PFSK-1 (cell line): ENCODE results near the gene HIRIP3.

Experiments used
- FOXP2 ChIP-seq: optimal IDR thresholded peaks from 2 replicates; pipeline ENCODE3; 2011; ENCODE audit warnings: borderline replicate concordance, control low read depth, inconsistent platforms; ENCODE audit not compliant: insufficient read depth; ENCODE audit errors: extremely low read length, extremely low read depth
- POLR2AphosphoS5 ChIP-seq: IDR thresholded peaks from 2 replicates; pipeline ENCODE4 v1.6.1; 2012; ENCODE audit warnings: low read depth, mild to moderate bottlenecking, control low read depth, low read length, moderate library complexity
- TF ChIP-seq, protein P1 (sequence below), 2 experiments: IDR thresholded peaks; 2 replicates each; pipeline versions ENCODE4 v1.6.1 to v1.8.0; 2011 to 2012; ENCODE audit warnings: low read depth in 2 of 2, low read length in 2 of 2, control low read depth in 1 of 2, inconsistent platforms in 1 of 2, mild to moderate bottlenecking in 1 of 2, moderate library complexity in 1 of 2; ENCODE audit not compliant: insufficient read depth in 1 of 2

DNA sequence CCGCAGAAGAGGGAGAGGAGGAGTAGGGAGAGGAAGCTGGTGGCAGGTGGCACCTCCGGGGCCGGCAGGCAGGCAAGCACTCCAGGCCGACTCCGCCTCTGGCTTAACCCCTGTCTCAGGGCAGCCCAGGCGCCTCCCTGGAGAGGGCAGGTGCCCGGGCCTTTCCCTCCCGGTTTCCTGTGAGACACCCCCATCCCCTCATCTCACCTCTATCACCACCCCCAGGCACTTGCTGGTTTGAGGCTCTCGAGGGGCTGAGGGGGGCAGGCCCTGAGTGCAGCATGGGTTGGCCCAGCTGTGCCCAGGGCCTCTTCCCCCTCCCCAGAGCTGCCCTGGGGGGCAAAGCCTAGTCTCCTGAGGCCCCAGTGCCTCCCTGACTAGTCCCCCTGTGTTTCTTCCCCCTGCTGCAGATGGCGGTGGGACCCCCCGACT lies 9.4 kb upstream of the HIRIP3 start:
- TF ChIP-seq POLR2AphosphoS5 = no peak
- TF ChIP-seq, protein P1, sequence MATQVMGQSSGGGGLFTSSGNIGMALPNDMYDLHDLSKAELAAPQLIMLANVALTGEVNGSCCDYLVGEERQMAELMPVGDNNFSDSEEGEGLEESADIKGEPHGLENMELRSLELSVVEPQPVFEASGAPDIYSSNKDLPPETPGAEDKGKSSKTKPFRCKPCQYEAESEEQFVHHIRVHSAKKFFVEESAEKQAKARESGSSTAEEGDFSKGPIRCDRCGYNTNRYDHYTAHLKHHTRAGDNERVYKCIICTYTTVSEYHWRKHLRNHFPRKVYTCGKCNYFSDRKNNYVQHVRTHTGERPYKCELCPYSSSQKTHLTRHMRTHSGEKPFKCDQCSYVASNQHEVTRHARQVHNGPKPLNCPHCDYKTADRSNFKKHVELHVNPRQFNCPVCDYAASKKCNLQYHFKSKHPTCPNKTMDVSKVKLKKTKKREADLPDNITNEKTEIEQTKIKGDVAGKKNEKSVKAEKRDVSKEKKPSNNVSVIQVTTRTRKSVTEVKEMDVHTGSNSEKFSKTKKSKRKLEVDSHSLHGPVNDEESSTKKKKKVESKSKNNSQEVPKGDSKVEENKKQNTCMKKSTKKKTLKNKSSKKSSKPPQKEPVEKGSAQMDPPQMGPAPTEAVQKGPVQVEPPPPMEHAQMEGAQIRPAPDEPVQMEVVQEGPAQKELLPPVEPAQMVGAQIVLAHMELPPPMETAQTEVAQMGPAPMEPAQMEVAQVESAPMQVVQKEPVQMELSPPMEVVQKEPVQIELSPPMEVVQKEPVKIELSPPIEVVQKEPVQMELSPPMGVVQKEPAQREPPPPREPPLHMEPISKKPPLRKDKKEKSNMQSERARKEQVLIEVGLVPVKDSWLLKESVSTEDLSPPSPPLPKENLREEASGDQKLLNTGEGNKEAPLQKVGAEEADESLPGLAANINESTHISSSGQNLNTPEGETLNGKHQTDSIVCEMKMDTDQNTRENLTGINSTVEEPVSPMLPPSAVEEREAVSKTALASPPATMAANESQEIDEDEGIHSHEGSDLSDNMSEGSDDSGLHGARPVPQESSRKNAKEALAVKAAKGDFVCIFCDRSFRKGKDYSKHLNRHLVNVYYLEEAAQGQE (IDR thresholded peaks at IDR 0.05; ENCODE audit: insufficient read depth in 1 of 2, low read depth in 2 of 2, low read length in 2 of 2) = no peak
- TF ChIP-seq FOXP2 = no peak
